HG03039 (cell line): ENCODE measurements around the gene ATXN1.
"Not testable (repeated sequence)": the region's sequence is repeated elsewhere in the genome, so short reads cannot be mapped to it uniquely, and the experiment has no call there.

Experiments used
- ATAC-seq: cut with Tn5 transposase; IDR thresholded peaks from one replicate; pipeline ENCODE4 v1.9.1; 2021; ENCODE audit warnings: mild to moderate bottlenecking, moderate library complexity; ENCODE audit not compliant: unreplicated experiment

ATXN1 gene

DNA sequence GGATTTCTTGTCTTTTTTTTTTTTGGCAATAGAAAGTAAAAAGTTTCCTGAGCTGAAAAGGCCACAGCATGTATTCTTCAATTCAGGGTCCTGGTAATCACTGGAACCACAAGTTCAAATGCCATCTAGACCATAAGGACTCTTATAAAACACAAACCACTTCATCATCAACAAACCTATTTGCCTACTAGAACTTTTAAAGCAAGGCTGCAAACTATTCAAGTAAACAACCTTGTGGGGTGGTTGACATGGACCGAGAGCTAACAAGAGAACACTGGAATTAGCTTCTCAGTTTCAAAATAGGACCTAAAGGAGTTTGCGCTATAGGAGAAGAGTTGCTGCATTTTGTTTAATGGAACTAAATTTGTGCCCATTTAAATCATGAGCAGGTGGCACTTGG lies 215.9 kb downstream of the ATXN1 start:
- no peak for ATAC-seq

DNA sequence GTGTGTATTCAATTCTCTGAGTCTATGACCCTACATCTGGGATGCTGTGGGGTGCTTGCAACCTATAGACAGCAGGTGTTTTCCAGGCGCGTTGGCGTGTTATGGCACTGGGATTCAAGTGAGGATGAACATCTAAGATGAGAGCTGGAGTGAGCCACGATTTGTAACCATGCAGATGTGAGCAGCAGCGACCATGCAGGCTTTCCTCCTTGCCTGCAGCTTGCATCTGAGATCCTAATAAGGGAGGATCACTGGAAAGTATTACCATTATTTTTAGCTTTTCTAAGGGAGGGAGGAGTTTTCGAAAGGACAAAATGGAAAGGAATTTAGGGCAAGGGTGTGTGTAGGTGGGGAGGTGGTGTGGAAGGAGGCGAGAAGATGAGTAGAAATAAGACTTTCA lies 216.7 kb downstream of the ATXN1 start:
- ATAC-seq = no peak

DNA sequence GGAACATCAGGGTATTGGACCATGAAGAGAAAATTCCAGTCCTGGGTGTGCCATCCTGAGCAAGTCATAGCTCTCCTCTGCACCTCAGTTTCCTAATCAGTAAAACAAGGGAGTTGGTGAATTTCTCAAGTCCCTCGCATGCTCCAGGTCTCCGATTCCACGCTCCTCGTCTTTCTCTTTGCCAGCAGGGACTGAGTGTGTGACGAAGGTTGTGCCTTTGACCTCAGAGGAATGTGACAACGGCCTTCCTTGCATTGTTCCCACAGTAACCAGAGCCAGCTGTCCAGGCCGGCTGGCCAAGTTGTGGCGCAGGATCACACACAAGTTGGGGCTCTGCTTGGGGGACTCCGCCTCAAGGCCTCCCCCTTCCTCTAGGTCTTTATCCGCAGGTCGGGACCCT lies 217.3 kb downstream of the ATXN1 start:
- ATAC-seq = no peak

DNA sequence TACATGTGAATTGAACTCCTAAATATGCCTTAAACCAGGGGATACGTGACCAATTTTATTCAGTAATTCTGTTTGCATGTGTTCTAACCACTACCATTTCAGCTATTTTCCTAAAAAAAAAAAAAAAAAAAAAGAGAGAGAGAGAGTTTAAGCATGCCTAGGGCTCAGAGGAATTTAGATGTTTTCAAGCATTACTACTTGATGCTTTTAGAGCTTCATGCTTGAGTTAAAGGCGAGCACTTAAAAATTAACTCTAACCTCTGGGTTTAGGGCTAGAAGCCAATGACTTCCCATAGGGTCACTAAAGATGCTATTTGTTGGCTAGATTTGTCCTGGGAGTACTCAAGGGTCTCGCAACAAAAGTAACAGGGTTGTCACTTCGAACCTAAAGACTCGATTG lies 217.7 kb downstream of the ATXN1 start:
- ATAC-seq = no peak

DNA sequence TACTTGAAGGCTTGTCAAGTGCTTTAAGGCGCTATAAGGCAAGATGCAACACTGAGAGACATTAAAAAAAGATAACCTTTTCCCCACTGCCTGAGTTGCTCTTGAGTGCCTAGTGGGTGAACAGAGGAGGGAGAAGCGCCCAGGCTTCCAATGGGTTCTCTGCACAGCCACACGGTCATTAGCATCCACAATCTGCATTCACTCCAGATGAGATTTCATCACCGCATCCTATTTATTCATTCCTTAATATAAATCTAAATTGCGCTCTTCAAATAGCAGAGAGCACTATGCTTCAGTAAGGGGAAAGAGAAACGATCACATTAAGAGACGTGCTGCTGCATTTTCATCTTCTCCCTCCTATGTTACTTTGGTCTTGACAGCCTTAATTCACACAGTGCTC lies 219.2 kb downstream of the ATXN1 start:
- no peak for ATAC-seq

DNA sequence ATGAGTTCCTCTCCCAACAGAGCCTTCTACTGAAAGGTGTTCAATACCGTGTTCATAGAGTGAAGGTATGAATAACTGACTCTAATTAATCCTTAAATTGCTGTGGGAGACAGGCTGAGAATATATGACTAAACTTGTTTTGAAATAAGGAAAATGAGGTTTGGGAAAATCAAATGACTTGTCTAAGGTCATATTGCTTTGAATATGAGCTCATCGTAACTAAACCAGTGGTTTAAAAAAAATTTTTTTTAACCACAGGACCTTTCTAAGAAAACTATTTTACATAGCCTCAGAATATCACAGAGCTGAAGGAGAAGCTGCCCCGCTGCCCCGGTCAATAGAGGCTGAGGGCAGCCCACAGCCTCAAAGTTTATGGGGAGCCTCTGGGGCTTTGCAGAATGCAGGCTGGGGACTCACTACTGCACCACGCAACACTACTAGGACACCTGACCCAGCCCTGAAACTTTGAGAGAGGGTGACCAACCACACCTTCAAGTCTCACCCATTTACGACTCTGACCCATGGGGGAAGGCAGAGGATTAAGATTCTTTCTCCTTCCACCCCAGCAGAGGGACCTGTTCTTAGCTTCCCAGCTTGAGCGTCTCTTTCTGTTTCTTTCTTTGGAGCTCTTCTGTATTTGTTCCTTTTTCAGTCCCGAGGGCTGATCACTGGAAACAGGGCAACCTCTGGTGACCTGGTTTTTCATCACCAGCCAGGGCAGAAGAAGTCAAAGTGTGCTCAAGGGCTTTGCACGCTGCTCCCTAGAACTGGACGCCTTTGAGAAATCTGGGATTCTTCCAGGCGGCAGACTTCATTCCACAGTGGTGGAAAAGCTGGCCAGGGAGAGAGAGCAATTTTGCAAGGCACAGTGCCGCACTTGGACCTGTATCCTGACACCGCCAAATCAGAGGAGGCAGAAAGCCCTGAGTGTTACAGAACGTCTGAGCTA lies 220.2 kb downstream of the ATXN1 start:
- ATAC-seq = peak; percentile 75

DNA sequence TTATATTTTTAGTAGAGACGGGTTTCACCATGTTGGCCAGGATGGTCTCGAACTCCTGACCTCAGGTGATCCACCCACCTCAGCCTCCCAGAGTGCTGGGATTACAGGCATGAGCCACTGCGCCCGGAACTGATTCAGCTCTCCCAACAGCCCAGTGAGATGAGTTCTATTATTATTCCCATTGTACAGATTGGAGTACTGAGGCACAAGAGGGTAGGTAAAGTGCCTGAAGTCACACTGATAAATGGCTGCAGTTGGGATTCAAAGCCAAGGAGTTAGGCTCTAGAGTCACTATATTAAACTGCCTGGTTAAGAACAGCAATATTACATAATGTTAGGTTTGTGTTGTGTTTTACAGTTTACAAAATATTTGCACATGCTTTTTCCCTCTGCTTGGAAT lies 220.9 kb downstream of the ATXN1 start:
- ATAC-seq = not testable (repeated sequence)

DNA sequence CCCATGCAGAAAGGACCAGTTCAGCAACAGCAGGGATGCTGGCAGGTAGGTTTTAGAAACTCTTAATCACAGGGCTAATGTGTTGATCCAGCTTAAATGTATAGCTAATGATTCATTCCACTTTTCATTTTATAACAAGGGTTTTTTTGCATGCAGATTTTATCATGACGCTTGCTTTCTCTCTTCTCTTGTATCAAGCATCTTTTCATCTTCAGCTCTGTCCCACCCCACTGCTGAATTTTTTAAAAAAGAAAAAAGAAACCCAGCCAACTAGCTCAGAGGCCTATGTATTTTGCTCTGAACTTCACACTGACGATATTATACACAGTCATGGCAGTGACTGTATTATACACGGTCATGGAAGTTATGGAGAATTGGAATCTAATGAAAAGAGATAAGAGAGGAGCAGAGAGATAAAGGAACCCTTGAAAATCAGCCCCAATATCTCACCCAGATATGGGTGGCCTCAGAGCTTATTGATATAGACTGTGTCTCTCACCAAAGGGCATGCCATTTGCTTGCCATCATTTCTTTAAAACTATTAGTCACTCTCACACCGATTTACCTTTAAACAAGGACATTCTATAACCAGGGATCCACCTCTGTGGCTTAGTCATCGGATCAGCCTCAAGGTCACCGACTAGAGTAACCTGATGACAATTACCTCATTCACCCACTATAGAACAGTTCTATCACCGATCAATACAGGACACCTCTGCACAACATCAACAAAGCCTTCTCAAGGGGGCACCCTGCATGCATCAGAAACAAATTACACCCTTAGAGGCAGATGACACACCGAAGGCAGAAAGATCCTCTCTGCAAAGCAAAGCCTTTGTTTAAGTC lies 222.0 kb downstream of the ATXN1 start:
- ATAC-seq = no peak

DNA sequence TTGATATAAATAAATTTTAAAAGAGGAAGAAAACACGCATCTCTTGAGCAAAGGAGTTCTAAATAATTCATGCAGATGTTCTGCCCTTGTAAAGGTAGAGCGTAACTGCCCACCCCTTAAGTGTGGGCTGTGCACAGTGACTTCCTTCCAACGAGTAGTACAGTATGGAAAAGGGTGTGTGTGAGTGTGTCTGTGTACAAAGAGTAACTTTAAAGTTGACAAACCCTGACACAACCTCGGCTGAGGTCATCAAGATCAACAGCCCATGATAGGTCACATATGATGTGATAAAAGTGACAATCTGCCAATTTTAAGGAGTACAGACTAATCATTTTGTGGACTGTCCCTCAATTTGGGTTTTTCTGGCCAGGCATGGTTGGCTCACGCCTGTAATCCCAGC lies 225.7 kb downstream of the ATXN1 start:
- no peak for ATAC-seq

DNA sequence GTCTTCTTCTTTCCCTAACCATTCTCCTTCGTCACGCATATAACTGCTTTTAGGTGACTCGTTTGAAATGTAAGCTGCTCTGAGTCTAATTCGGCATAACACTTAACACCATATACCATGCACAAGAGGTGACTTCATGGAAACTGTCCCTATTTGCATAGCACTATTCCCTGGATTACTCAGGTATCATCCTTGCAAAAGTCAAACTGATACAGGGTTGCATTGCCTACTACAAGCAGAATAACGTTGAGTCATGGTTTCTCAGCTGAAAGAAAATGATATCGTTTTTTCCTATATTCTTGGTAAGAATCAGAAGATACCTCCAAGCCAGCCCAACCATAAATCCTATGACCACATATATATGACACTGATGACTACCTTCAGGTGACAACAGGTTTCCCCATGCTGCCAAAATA lies 227.5 kb downstream of the ATXN1 start:
- ATAC-seq = no peak

DNA sequence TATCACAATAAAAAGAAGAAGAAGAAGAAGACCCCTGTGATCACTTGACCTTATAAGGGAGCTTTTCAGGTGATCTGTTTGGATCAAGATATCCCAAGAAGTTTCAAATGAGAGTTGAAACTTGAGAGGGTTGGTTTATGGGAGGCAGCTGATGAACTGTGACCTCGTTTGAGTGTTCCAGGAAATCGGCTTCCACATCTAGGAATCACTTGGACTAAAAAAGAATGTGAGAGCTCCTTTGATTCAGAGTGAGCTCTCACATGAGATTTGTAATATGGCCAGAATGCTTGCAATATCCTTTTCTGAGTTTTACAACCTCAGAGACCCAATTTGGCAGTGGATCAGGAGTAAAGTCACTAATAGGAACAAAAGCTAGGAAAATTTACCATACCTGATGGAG lies 228.1 kb downstream of the ATXN1 start:
- no peak for ATAC-seq

DNA sequence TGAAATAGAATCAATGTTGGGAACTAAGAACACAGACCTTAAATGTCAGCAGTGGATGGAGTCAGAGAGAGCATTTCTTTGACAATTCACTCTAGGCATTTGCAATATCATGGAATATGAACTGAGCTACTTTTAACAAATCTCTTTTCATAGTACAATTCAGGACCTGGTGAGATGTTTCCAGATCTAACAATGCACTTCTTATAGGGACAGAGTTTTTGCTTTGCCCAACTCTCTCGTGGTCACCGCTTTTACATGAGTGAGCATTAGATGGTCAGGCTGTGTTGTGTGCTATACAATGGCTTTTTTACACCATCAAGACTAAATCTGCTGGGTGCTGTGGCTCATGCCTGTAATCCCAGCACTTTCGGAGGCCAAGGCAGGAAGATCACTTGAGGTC lies 233.6 kb downstream of the ATXN1 start:
- ATAC-seq = no peak

DNA sequence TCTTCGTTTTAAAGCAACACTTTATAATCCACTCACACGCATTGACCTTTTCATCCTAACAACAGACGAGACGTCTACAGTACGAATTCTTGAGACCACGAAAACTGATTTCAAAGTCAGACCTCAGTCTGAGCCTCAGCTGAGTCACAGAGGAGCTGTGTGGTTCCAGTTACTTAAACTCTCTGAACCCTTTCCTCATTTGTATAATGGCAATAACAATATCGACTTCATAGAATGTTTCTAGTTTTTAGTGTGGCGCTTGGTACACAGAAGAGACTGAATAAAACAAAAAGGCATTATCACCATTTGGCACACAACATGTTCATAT lies 236.9 kb downstream of the ATXN1 start:
- no peak for ATAC-seq

DNA sequence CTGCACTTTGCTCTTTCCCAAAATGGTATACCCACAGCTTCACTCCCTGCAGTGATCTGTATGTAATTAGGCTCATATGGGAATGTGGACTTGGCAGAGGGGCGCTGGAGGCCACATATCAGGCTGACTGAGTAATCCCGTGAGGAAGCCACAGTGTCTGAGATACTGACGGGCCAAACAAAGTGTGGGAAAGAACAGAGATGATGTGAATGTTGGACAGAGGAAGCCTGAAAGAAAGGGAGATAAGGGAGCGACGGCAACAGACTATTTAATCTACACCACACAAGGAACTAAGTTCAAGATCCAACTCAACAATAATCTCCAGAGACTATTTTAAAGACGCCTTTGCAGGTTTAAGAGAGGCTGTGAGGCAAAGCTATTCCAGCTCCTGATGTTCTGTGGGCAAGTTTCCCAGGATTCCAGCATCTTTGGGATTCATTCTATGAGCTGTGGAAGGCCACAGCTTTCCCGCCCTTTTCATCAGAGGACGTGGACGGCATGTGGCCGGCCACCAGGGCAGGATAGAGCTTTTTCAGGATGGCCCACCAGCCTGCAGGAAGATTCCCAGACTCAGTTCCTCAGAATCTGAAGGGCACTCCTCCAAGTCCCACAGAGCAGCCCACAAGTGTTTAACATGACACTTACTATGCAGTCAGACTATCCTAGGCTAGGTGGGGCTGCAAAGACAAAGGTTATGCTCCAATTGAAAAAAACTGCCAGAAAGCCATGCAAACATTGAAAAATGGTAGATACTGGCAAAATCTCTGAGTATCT lies 237.5 kb downstream of the ATXN1 start:
- no peak for ATAC-seq

DNA sequence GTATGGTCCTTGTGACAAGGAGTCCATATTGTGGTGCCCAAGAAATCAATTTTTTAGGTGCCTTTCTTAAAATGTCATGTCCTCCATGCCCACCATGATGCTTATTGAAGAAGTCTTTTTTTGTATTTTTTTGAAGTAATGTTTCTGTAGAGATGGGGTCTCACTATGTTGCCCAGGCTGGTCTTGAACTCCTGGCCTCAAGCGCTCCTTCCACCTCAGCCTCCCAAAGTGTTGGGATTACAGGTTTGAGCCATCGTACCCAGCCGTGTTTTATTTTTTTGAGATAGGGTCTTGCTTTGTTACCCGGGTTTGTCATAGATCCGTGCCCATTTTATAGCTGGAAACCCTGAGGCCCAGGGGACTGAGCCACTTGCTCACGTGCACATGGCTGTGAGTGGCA lies 238.3 kb downstream of the ATXN1 start:
- ATAC-seq = no peak

DNA sequence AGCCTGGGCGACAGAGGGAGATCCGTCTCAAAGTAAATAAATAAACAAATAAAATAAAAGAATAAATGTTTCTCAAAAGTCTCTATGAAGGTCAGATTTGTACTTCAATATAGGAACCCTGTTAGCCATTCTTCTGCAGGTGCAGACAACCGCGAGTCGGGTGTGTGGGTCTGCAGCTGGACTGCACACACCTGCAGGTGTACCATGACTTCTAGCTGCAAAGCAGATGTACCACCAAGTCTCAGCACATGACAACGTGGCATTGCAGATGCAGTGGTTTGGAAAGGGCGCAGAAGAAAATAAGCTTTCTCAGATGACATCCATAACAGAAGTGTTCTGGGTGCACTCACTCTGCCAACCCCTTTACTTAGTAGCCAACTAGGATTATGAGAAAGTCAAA lies 239.7 kb downstream of the ATXN1 start:
- no peak for ATAC-seq

DNA sequence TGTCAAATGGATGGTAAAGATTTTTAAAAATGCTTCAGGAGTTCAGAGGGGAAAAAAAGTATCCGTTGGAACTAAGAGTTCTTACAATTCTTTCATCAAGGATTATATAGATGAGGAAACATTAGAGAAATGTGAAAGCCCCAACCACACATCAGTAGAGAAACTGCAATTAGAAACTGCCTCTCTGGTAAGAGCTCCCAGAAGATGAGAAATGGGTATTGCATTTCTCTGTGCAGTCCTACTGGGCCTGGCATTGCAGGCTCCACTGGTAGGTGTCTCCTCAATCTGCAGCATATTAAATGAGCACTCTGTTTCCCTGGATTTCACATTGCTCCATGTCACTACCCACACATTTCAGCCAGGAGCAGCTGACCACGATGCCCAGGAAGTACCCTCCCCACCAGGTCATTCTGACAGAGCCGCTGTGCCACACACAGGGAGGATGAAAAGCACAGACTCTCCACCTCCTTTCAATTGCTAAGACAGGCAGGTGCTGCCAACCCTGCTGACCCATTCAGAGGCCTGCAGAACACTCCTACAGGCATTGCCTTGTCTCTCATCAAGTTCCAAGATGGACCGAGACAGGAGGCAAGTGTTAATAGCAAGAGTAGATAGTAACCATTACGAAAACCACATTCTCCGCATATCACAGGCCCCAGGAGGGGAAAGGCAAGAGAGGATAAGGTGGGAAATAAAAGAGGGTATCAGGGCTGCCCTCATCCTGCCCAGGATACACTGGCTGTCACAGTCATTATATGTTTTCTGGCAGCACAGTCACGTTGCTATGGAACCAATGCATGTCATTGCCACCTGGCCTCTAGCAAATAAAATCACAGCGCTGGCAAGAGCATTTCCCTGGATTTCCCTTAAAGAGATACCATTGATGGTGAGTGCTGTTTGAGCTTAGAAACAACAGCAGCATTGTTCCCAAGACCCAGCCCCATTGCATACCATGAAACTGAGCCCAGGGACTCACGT lies 241.7 kb downstream of the ATXN1 start:
- ATAC-seq = no peak

DNA sequence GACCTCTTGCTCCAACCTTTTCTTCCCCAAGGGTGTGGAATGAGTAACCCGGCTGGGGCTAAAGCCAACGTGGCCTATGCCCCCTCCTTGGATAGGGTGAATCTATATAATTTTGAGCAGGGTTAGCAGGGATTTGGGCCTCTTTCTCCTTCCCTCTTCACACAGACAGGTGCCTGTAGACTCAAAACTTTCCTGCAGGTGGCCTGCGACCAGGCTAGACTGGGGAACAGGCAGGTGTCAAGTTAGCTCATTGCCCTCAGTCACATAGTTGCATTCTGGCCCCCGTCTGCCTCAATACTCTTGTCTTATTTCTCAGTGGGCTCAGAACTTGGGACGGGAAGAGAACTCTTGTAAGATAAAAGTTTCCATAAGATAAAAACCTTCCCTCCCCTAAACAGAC lies 243.0 kb downstream of the ATXN1 start:
- ATAC-seq = no peak

DNA sequence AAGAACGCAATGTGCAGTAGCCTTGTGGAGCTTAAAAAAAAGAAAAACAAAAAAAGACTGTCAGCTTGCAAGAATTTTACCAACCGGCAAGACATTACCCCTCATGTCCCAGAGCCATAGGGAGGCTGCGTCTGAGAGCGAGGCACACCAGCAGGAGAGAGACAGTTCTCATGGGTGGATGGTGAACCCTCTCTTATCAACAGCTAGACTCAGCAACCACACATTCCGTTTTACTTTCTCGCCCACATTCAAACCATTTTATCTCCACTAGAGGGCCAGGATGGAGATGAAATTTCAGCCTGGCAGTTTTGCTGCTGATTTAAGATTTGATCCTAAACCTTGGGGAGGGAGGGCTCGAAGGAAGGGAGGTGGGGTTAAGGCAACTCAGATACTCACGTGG lies 247.0 kb downstream of the ATXN1 start:
- ATAC-seq = no peak
